ENCODE data around the gene EEFSEC. TPM values are rescaled to one million over a fixed set of nuclear protein-coding genes. Genes with fewer than 3 reads are reported as not detected.

EEFSEC gene
- polyA plus RNA-seq, 1 experiment: 16.3 TPM

GRCh38 chr3:128214056-128214455 lies 60.8 kb downstream of the EEFSEC start:
- no peaks in the 10 kb centered on the region; the same call in 1 of the 2 replicates for H3K36me3 ChIP-seq (ENCODE audit: control insufficient read depth, insufficient read depth, low read length)
- no peak for DNase-seq (ENCODE audit: low read depth)
- ChIA-PET CTCF (interaction anchor here (1.1 to 1.8 kb wide), 2 partner anchors 12 to 14 kb away, joined by 3 to 7 read pairs; no protein-coding TSS in a partner anchor), POLR2A (no interaction called here)
- H3K27me3 ChIP-seq (ENCODE audit: control insufficient read depth, insufficient read depth, low read length): no peaks in the 10 kb centered on the region
- no peak for TF ChIP-seq CTCF (IDR thresholded peaks at IDR 0.05; ENCODE audit: insufficient read depth, low read depth, low read length)
- H3K4me3 ChIP-seq (ENCODE audit: low read depth, low read length): no peak overlapping the region

- no peak for TF ChIP-seq CTCF (IDR thresholded peaks at IDR 0.05; ENCODE audit: insufficient read depth, low read depth, low read length)
- Histone ChIP-seq H3K4me3 (ENCODE audit: low read depth, low read length) (no peak overlapping the region), H3K27me3 (ENCODE audit: control insufficient read depth, insufficient read depth, low read length) (no peaks in the 10 kb centered on the region), H3K36me3 (ENCODE audit: control insufficient read depth, insufficient read depth, low read length) (no peaks in the 10 kb centered on the region; the same call in 1 of the 2 replicates)
- POLR2A ChIA-PET: no interaction called here
- DNase-seq (ENCODE audit: low read depth): no peak
- CTCF ChIA-PET: interaction anchor here (1.1 to 2.1 kb wide), 3 partner anchors 10 to 15 kb away, joined by 3 to 5 read pairs (median 5); no protein-coding TSS in a partner anchor
These were observed 62.0 kb downstream of the EEFSEC start for GRCh38 chr3:128215290-128215689.

- no peaks in the 10 kb centered on the region for H3K27me3 ChIP-seq (ENCODE audit: control insufficient read depth, insufficient read depth, low read length)
- TF ChIP-seq CTCF (IDR thresholded peaks at IDR 0.05; ENCODE audit: insufficient read depth, low read depth, low read length): no peak
- no peak overlapping the region for H3K4me3 ChIP-seq (ENCODE audit: low read depth, low read length)
- no peaks in the 10 kb centered on the region; the same call in 1 of the 2 replicates for H3K36me3 ChIP-seq (ENCODE audit: control insufficient read depth, insufficient read depth, low read length)
- ChIA-PET CTCF (interaction anchor here (1.6 to 2.1 kb wide), 2 partner anchors 9 to 11 kb away, joined by 5 read pairs; no protein-coding TSS in a partner anchor), POLR2A (no interaction called here)
- DNase-seq (ENCODE audit: low read depth): no peak
These were observed 62.7 kb downstream of the EEFSEC start for GRCh38 chr3:128215800-128216495.

- TF ChIP-seq CTCF (IDR thresholded peaks at IDR 0.05; ENCODE audit: insufficient read depth, low read depth, low read length): no peak
- POLR2A ChIA-PET: no interaction called here
- DNase-seq (ENCODE audit: low read depth): no peak
- Histone ChIP-seq H3K36me3 (ENCODE audit: control insufficient read depth, insufficient read depth, low read length) (no peaks in the 10 kb centered on the region; the same call in 1 of the 2 replicates), H3K27me3 (ENCODE audit: control insufficient read depth, insufficient read depth, low read length) (no peaks in the 10 kb centered on the region), H3K4me3 (ENCODE audit: low read depth, low read length) (no peak overlapping the region)
- CTCF ChIA-PET: interaction anchor here (0.6 to 1.3 kb wide), 2 partner anchors 9 to 142 kb away, joined by 3 to 9 read pairs; no protein-coding TSS in a partner anchor
These were observed 64.6 kb downstream of the EEFSEC start for GRCh38 chr3:128217702-128218547.

Data from BJ (cell line).